Astrocyte of the cerebellum (primary cell): ENCODE results near the gene PLEKHA1.

Experiments
- DNase-seq: peaks from one replicate; pipeline ENCODE4 v3.0.0-alpha.2; 2011; ENCODE audit warnings: low read depth
- H3K4me3 ChIP-seq: 2 replicates; pipeline ENCODE4 v1.5.1; 2011; ENCODE audit warnings: mild to moderate bottlenecking, low read depth, low read length, moderate library complexity
- CTCF ChIP-seq: IDR thresholded peaks from 2 replicates; pipeline ENCODE4 v1.5.1; 2012; ENCODE audit warnings: low read length, low read depth, moderate library complexity, mild to moderate bottlenecking; ENCODE audit errors: missing control alignments
- in situ Hi-C: cut with HindIII; loops from 2 replicates; pipeline ENCODE4 v1.10.0; 2017; ENCODE audit warnings: low sequenced_read_pairs

Gene PLEKHA1

GRCh38 chr10:122407375-122408125, 33.0 kb downstream of the PLEKHA1 start:
- no peak overlapping the region for H3K4me3 ChIP-seq
- in situ Hi-C loops = no loop called here
- DNase-seq = no peak
- TF ChIP-seq CTCF = no peak

- in situ Hi-C loops = no loop called here
- H3K4me3 ChIP-seq = no peak overlapping the region
- no peak for DNase-seq
- no peak for TF ChIP-seq CTCF
Measured at GRCh38 chr10:122413327-122413726, 38.8 kb downstream of the PLEKHA1 start.

GRCh38 chr10:122417667-122418066, 43.2 kb downstream of the PLEKHA1 start:
- in situ Hi-C loops = no loop called here
- TF ChIP-seq CTCF = no peak
- H3K4me3 ChIP-seq = no peak overlapping the region
- no peak for DNase-seq

- in situ Hi-C loops = no loop called here
- no peak for TF ChIP-seq CTCF
- H3K4me3 ChIP-seq = no peak overlapping the region
- DNase-seq = no peak
Measured at GRCh38 chr10:122419016-122419415, 44.5 kb downstream of the PLEKHA1 start.

- DNase-seq = peak; percentile 57
- in situ Hi-C loops = no loop called here
- no peak for TF ChIP-seq CTCF
- no peak overlapping the region for H3K4me3 ChIP-seq
Measured at GRCh38 chr10:122419876-122420623, 45.5 kb downstream of the PLEKHA1 start.

GRCh38 chr10:122420624-122421007, 46.1 kb downstream of the PLEKHA1 start:
- no peak overlapping the region for H3K4me3 ChIP-seq
- in situ Hi-C loops = no loop called here
- DNase-seq = no peak
- no peak for TF ChIP-seq CTCF
